H1 (cell line): ENCODE results near the gene FYTTD1. TPM values are rescaled to one million over a fixed set of nuclear protein-coding genes. Genes with fewer than 3 reads are reported as not detected.

ENCODE experiments used
- BACH1 ChIP-seq: IDR thresholded peaks from 2 replicates; pipeline ENCODE4 v1.6.1; 2012; ENCODE audit warnings: low read length, improper control_type of control experiment
- polyA plus RNA-seq, 7 experiments: library from polyadenylated mRNA; depleted of rRNA in 3 of 7; stranded (reverse) in 5 of 7; unstranded in 2 of 7; fragments of >200 nt in 5 of 7; fragments of 200-250 nt in 2 of 7; gene quantifications; 1 replicate in 5 of 7; 2 replicates in 1 of 7; 4 replicates in 1 of 7; pipeline versions ENCODE4 v1.2.1 to v1.2.3, GENCODE V29; 2011 to 2013; ENCODE audit warnings: missing spikeins in 2 of 7, mixed read lengths in 2 of 7
- total RNA-seq: library from RNA; stranded (reverse); fragmentation: NEBNext Ultra II Directional; extraction: Animal tissue kit (Norgen Biotek cat#: 25700); gene quantifications from 2 replicates; pipeline ENCODE4 v1.2.1, GENCODE V29; 2021

FYTTD1 gene
- total and polyA plus RNA-seq, 2 of the 8 experiments (the other 6 are each of a cell fraction or from before 2014, with no cell fraction given) = 3.1 to 24.4 TPM

GRCh38 chr3:197761784-197762183 lies 12.1 kb downstream of the FYTTD1 start (continued):
- TF ChIP-seq BACH1 = no peak
